Measurements from ENCODE around the gene TUBB. TPM values are rescaled to one million over a fixed set of nuclear protein-coding genes. Genes with fewer than 3 reads are reported as not detected.
A peak's percentile ranks its signal among the peaks of the same experiment; 100 is the strongest.

TUBB gene
- total RNA-seq, 1 experiment from 2014 or later: 886 TPM

- peaks cover 43 to 80% of the 10 kb centered on the region in 2 experiments for H3K4me1 ChIP-seq (ENCODE audit: control insufficient read depth in 1 of 2, insufficient read depth in 2 of 2, low read length in 2 of 2)
- no peaks in the 10 kb centered on the region for H3K9me3 ChIP-seq (ENCODE audit: control insufficient read depth in 1 of 2, insufficient read depth in 1 of 2, low read depth in 1 of 2, low read length in 2 of 2)
- H2AFZ ChIP-seq (ENCODE audit: low read depth, low read length, poor library complexity, severe bottlenecking): no peak overlapping the region
- peaks cover 15% of the 10 kb centered on the region for H3K79me2 ChIP-seq (ENCODE audit: insufficient read depth, low read length)
- RAD21 ChIA-PET (ENCODE audit: low non-redundant PET in 1 of 2, low total read pairs in 2 of 2, uncharacterized antibody in 2 of 2, unreplicated experiment in 2 of 2): no interaction called here
- BruUV-seq (replicated peaks): TSS peak; percentile 89
- H3K27me3 ChIP-seq (ENCODE audit: insufficient read depth, low read length): no peaks in the 10 kb centered on the region
- CTCF ChIA-PET: no interaction called here
- no peaks in the 10 kb centered on the region for H3K9me2 ChIP-seq (ENCODE audit: insufficient read depth)
- POLR2A ChIA-PET: interaction anchor here (0.7 to 16.4 kb wide), 12 partner anchors 9 to 344 kb away, joined by 3 to 680 read pairs (median 7); no protein-coding TSS in a partner anchor
- ATAC-seq: no peak
- peak overlapping the region; percentile 79 to 85 for H3K4me3 ChIP-seq (replicated peaks in 1 of 2; ENCODE audit: low read depth in 1 of 2, low read length in 2 of 2)
- no peaks in the 10 kb centered on the region for H4K20me1 ChIP-seq (ENCODE audit: insufficient read depth)
- H3K9ac ChIP-seq (ENCODE audit: low read length): peak overlapping the region; percentile 97
- peaks cover 4 to 8% of the 10 kb centered on the region in 2 experiments; a peak in 1 of 4 replicates for H3K36me3 ChIP-seq (ENCODE audit: control insufficient read depth in 1 of 2, insufficient read depth in 2 of 2, low read length in 2 of 2)
- peak overlapping the region; percentile 91 for H3K4me2 ChIP-seq (ENCODE audit: low read length)
- peak overlapping the region; percentile 93 for H3K27ac ChIP-seq (ENCODE audit: low read depth, low read length)
- intact Hi-C loops (cut with micrococcal nuclease): loop anchor here (1.0 to 10.0 kb wide), 3 partner anchors 26 to 341 kb away; no protein-coding TSS in a partner anchor
- DNase-seq (ENCODE audit: low read depth, low spot score): no peak
- TF ChIP-seq MAX (IDR thresholded peaks at IDR 0.05) (no peak), ZFX (IDR thresholded peaks at IDR 0.05) (no peak), EZH2phosphoT487 (IDR thresholded peaks at IDR 0.05; ENCODE audit: borderline replicate concordance) (no peak), YY1 (IDR thresholded peaks at IDR 0.05; ENCODE audit: extremely low read depth, insufficient replicate concordance, low read depth, low read length) (peak; percentile 6), CBX3 (IDR thresholded peaks at IDR 0.05; ENCODE audit: low read depth) (no peak), POLR2A (IDR thresholded peaks at IDR 0.05; ENCODE audit: borderline replicate concordance, extremely low read depth, insufficient read depth, insufficient read length) (peak; percentile 96), SRF (IDR thresholded peaks at IDR 0.05; ENCODE audit: low read depth) (no peak), ELF1 (IDR thresholded peaks at IDR 0.05; ENCODE audit: borderline replicate concordance, low read depth) (no peak), RAD21 (IDR thresholded peaks at IDR 0.05; ENCODE audit: low read depth) (no peak), JUND (IDR thresholded peaks at IDR 0.05) (no peak), ATF3 (IDR thresholded peaks at IDR 0.05) (no peak), CTCF (IDR thresholded peaks at IDR 0.05 in 2 of 3, conservative IDR thresholded peaks at IDR 0.05 in 1 of 3; ENCODE audit: borderline replicate concordance in 1 of 3, insufficient read depth in 1 of 3, low read depth in 2 of 3, low read length in 2 of 3) (no peak), TCF7L2 (IDR thresholded peaks at IDR 0.05; ENCODE audit: borderline replicate concordance, extremely low read depth, insufficient read depth, insufficient read length) (no peak), SIN3A (IDR thresholded peaks at IDR 0.05; ENCODE audit: low read depth) (no peak), SP1 (IDR thresholded peaks at IDR 0.05; ENCODE audit: low read depth) (no peak), EGR1 (IDR thresholded peaks at IDR 0.05; ENCODE audit: low read depth) (no peak), FOSL1 (IDR thresholded peaks at IDR 0.05; ENCODE audit: low read depth) (no peak), EZH2 (IDR thresholded peaks at IDR 0.05) (no peak), POLR2AphosphoS5 (IDR thresholded peaks at IDR 0.05; ENCODE audit: low read depth, low read length) (peak; percentile 76)
- TF ChIP-seq, protein P1, sequence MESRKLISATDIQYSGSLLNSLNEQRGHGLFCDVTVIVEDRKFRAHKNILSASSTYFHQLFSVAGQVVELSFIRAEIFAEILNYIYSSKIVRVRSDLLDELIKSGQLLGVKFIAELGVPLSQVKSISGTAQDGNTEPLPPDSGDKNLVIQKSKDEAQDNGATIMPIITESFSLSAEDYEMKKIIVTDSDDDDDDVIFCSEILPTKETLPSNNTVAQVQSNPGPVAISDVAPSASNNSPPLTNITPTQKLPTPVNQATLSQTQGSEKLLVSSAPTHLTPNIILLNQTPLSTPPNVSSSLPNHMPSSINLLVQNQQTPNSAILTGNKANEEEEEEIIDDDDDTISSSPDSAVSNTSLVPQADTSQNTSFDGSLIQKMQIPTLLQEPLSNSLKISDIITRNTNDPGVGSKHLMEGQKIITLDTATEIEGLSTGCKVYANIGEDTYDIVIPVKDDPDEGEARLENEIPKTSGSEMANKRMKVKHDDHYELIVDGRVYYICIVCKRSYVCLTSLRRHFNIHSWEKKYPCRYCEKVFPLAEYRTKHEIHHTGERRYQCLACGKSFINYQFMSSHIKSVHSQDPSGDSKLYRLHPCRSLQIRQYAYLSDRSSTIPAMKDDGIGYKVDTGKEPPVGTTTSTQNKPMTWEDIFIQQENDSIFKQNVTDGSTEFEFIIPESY (IDR thresholded peaks at IDR 0.05; ENCODE audit: extremely low read depth, insufficient replicate concordance, low read length): peak; percentile 45
Measured at GRCh38 chr6:30743099-30744053, 23.2 kb downstream of the TUBB start.

Data from HCT116 (cell line).